Choroid plexus epithelial cell (primary cell): ENCODE results near the gene PRSS23.

ENCODE experiments used
- DNase-seq: peaks from one replicate; pipeline ENCODE4 v3.0.0-alpha.2; 2010; ENCODE audit warnings: low read depth
- H3K4me3 ChIP-seq: 2 replicates; pipeline ENCODE4 v1.5.1; 2011; ENCODE audit warnings: low read depth, mild to moderate bottlenecking, control low read depth, low read length, moderate library complexity
- CTCF ChIP-seq: conservative IDR thresholded peaks from 2 replicates; pipeline ENCODE4 v1.5.1; 2011; ENCODE audit warnings: low read depth, mild to moderate bottlenecking, control low read depth, inconsistent platforms, low read length, moderate library complexity

PRSS23 gene

GRCh38 chr11:86802601-86803051, 2.3 kb downstream of the PRSS23 start:
- TF ChIP-seq CTCF = peak; percentile 73
- peak; percentile 74 for DNase-seq
- H3K4me3 ChIP-seq = peak overlapping the region; percentile 73

GRCh38 chr11:86803136-86804045, 3.0 kb downstream of the PRSS23 start:
- no peak overlapping the region for H3K4me3 ChIP-seq
- TF ChIP-seq CTCF = no peak
- no peak for DNase-seq

- no peak for DNase-seq
- no peak for TF ChIP-seq CTCF
- H3K4me3 ChIP-seq = no peak overlapping the region
These were observed 4.6 kb downstream of the PRSS23 start for GRCh38 chr11:86804951-86805350.

GRCh38 chr11:86805873-86806310, 5.5 kb downstream of the PRSS23 start:
- no peak overlapping the region for H3K4me3 ChIP-seq
- TF ChIP-seq CTCF = no peak
- no peak for DNase-seq

- no peak for DNase-seq
- H3K4me3 ChIP-seq = no peak overlapping the region
- TF ChIP-seq CTCF = no peak
These were observed 6.6 kb downstream of the PRSS23 start for GRCh38 chr11:86806903-86807302.

GRCh38 chr11:86807360-86807759, 7.0 kb downstream of the PRSS23 start:
- H3K4me3 ChIP-seq = no peak overlapping the region
- DNase-seq = peak; percentile 34
- no peak for TF ChIP-seq CTCF

- H3K4me3 ChIP-seq = no peak overlapping the region
- TF ChIP-seq CTCF = no peak
- no peak for DNase-seq
These were observed 9.2 kb downstream of the PRSS23 start for GRCh38 chr11:86809561-86809960.
